SK-N-SH (cell line): ENCODE data around the gene HIPK2. TPM values are rescaled to one million over a fixed set of nuclear protein-coding genes. Genes with fewer than 3 reads are reported as not detected.

Experiments
- CTCF ChIA-PET: fragments of 300-600, 350-600 bp; formaldehyde crosslinking; extraction: SDS; loops from one replicate; lab custom pipeline; 2021; lab: Yijun Ruan, JAX
- POLR2A ChIA-PET: fragments of 350-600 bp; sonication (Branson Sonifier 250); formaldehyde crosslinking; extraction: SDS; loops from one replicate; lab custom pipeline; 2020; ENCODE audit warnings: antibody characterized with exemption, inconsistent platforms; lab: Yijun Ruan, JAX
- DNase-seq: peaks from one replicate; pipeline ENCODE4 v3.0.0; 2012
- H2AFZ ChIP-seq: fragments of 200-600 bp; sonication (generic); 2 replicates; pipeline ENCODE4 v1.8.1; 2016; ENCODE audit warnings: antibody characterized with exemption, mild to moderate bottlenecking, low read depth
- H3F3A ChIP-seq: fragments of 200-600 bp; sonication (generic); replicated peaks from 2 replicates; pipeline ENCODE3; 2016; ENCODE audit warnings: antibody characterized with exemption, mild to moderate bottlenecking; ENCODE audit not compliant: insufficient read depth
- H3K27ac ChIP-seq, 2 experiments: fragments of 200-500 bp in 1 of 2; fragments of 200-600 bp in 1 of 2; sonication (Bioruptor generic) in 1 of 2; sonication (generic), shearing (Covaris generic) in 1 of 2; 2 replicates each; pipeline versions ENCODE4 v1.5.1 to v1.6.1; 2014 to 2016; ENCODE audit warnings: low read depth in 2 of 2, inconsistent platforms in 1 of 2, low read length in 1 of 2, mild to moderate bottlenecking in 1 of 2, mixed read lengths in 1 of 2
- H3K27me3 ChIP-seq: fragments of 200-600 bp; sonication (generic), shearing (Covaris generic); 2 replicates; pipeline ENCODE4 v1.6.1; 2016; ENCODE audit warnings: mixed run types; ENCODE audit not compliant: insufficient read depth
- H3K36me3 ChIP-seq, 2 experiments: fragments of 200-500 bp in 1 of 2; fragments of 200-600 bp in 1 of 2; sonication (Bioruptor generic) in 1 of 2; sonication (generic) in 1 of 2; replicated peaks in 1 of 2; 2 replicates each; pipeline versions ENCODE3 to v1.5.1; 2014 to 2016; ENCODE audit warnings: low read length in 1 of 2, mild to moderate bottlenecking in 1 of 2; ENCODE audit not compliant: insufficient read depth in 2 of 2, control insufficient read depth in 1 of 2
- H3K4me1 ChIP-seq, 2 experiments: fragments of 200-500 bp in 1 of 2; fragments of 200-600 bp in 1 of 2; sonication (Bioruptor generic) in 1 of 2; sonication (generic), shearing (Covaris generic) in 1 of 2; 2 replicates each; pipeline versions ENCODE4 v1.5.1 to v1.6.1; 2014 to 2016; ENCODE audit warnings: low read depth in 1 of 2, low read length in 1 of 2, mixed run types in 1 of 2; ENCODE audit not compliant: insufficient read depth in 2 of 2, control insufficient read depth in 1 of 2
- H3K4me2 ChIP-seq: fragments of 200-600 bp; sonication (generic), shearing (Covaris generic); 2 replicates; pipeline ENCODE4 v1.6.1; 2017; ENCODE audit warnings: mixed run types
- H3K4me3 ChIP-seq, 2 experiments: fragments of 200-500 bp in 1 of 2; fragments of 200-600 bp in 1 of 2; sonication (Bioruptor generic) in 1 of 2; sonication (generic), shearing (Covaris generic) in 1 of 2; 2 replicates each; pipeline versions ENCODE4 v1.5.1 to v1.8.1; 2014 to 2016; ENCODE audit warnings: low read depth in 2 of 2, inconsistent platforms in 1 of 2, low read length in 1 of 2, mild to moderate bottlenecking in 1 of 2, mixed read lengths in 1 of 2, moderate library complexity in 1 of 2
- H3K79me2 ChIP-seq: fragments of 200-600 bp; sonication (generic); 2 replicates; pipeline ENCODE4 v1.8.1; 2017; ENCODE audit warnings: mild to moderate bottlenecking; ENCODE audit not compliant: insufficient read depth
- H3K9ac ChIP-seq: fragments of 200-600 bp; sonication (generic); 2 replicates; pipeline ENCODE4 v1.6.1; 2017; ENCODE audit warnings: mixed run types
- H3K9me2 ChIP-seq: fragments of 200-600 bp; sonication (generic); 2 replicates; pipeline ENCODE4 v1.6.1; 2017; ENCODE audit warnings: mixed run types
- H3K9me3 ChIP-seq: fragments of 200-600 bp; sonication (generic); 2 replicates; pipeline ENCODE4 v1.6.1; 2017; ENCODE audit warnings: mixed run types, mild to moderate bottlenecking, moderate library complexity
- H4K20me1 ChIP-seq: fragments of 200-600 bp; sonication (generic); 2 replicates; pipeline ENCODE4 v1.6.1; 2017; ENCODE audit warnings: mild to moderate bottlenecking, mixed run types; ENCODE audit not compliant: insufficient read depth
- GABPA ChIP-seq: IDR thresholded peaks from 2 replicates; pipeline ENCODE4 v1.4.0; 2012; ENCODE audit warnings: low read depth, mild to moderate bottlenecking
- RAD21 ChIP-seq: IDR thresholded peaks from 2 replicates; pipeline ENCODE4 v1.6.1; 2012; ENCODE audit warnings: mild to moderate bottlenecking, low read length
- RCOR1 ChIP-seq: fragments of 150-350 bp; IDR thresholded peaks from 2 replicates; pipeline ENCODE4 v1.6.1; 2017; ENCODE audit warnings: antibody characterized with exemption, low read length
- RFX5 ChIP-seq: IDR thresholded peaks from 2 replicates; pipeline ENCODE4 v1.6.1; 2012; ENCODE audit warnings: mild to moderate bottlenecking, improper control_type of control experiment, low read length
- RXRA ChIP-seq: IDR thresholded peaks from 2 replicates; pipeline ENCODE4 v1.4.0; 2012; ENCODE audit warnings: low read depth, mild to moderate bottlenecking, borderline replicate concordance
- WGBS: methylation state at CpG from one replicate; pipeline ENCODE4 v1.1.6; 2017; ENCODE audit warnings: low lambda C conversion rate; 5-methylcytosine and 5-hydroxymethylcytosine counted together
- polyA plus RNA-seq, 3 experiments: library from polyadenylated mRNA; depleted of rRNA; stranded (reverse); fragments of >200 nt; gene quantifications; 2 replicates each; pipeline ENCODE4 v1.2.3, GENCODE V29; 2012
- TF ChIP-seq, protein P1 (sequence below): fragments of 150-350 bp; IDR thresholded peaks from 2 replicates; pipeline ENCODE4 v1.6.1; 2016; ENCODE audit warnings: mild to moderate bottlenecking, low read depth, low read length

HIPK2 gene
- polyA plus RNA-seq, 1 of the 3 experiments (the other 2 are of a cell fraction), result 14.2 TPM

DNA sequence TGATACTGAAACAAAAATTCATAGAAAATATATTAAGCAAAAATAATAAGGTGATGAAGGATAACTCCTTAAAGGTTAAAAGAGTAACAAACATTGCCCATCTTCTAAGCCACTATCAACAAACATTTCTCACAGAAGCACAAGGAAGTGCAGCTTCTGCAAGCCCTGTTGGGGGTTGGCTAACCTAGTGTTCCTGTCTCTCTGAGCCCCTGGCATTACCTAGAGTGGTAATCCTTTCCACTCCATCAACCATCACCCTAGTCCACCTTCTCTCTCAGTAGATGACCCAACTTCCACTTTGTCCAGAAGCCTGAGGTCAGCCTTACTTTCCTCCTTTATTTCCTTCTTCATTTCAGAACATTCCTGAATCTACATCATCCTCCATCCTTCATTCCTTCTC lies 59.7 kb downstream of the HIPK2 start:
- no peaks in the 10 kb centered on the region for H3K9me3 ChIP-seq
- H3K79me2 ChIP-seq, result peaks cover 90% of the 10 kb centered on the region
- no peak overlapping the region for H3K27ac ChIP-seq
- no peak overlapping the region for H3K4me3 ChIP-seq
- no peak overlapping the region for H2AFZ ChIP-seq
- H4K20me1 ChIP-seq, result peaks cover 88% of the 10 kb centered on the region
- peaks cover 13 to 31% of the 10 kb centered on the region in 2 experiments for H3K36me3 ChIP-seq
- DNase-seq, result no peak
- no peaks in the 10 kb centered on the region for H3K27me3 ChIP-seq
- H3K4me1 ChIP-seq, result peaks cover 0 to 6% of the 10 kb centered on the region in 2 experiments; a peak in 1 of 4 replicates
- no peaks in the 10 kb centered on the region for H3F3A ChIP-seq
- no peak overlapping the region for H3K9ac ChIP-seq
- no peaks in the 10 kb centered on the region for H3K9me2 ChIP-seq
- no peak overlapping the region for H3K4me2 ChIP-seq
- ChIA-PET POLR2A (no interaction called here), CTCF (no interaction called here)
- TF ChIP-seq, protein P1, sequence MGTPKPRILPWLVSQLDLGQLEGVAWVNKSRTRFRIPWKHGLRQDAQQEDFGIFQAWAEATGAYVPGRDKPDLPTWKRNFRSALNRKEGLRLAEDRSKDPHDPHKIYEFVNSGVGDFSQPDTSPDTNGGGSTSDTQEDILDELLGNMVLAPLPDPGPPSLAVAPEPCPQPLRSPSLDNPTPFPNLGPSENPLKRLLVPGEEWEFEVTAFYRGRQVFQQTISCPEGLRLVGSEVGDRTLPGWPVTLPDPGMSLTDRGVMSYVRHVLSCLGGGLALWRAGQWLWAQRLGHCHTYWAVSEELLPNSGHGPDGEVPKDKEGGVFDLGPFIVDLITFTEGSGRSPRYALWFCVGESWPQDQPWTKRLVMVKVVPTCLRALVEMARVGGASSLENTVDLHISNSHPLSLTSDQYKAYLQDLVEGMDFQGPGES, result no peak
- no peak for TF ChIP-seq RFX5

DNA sequence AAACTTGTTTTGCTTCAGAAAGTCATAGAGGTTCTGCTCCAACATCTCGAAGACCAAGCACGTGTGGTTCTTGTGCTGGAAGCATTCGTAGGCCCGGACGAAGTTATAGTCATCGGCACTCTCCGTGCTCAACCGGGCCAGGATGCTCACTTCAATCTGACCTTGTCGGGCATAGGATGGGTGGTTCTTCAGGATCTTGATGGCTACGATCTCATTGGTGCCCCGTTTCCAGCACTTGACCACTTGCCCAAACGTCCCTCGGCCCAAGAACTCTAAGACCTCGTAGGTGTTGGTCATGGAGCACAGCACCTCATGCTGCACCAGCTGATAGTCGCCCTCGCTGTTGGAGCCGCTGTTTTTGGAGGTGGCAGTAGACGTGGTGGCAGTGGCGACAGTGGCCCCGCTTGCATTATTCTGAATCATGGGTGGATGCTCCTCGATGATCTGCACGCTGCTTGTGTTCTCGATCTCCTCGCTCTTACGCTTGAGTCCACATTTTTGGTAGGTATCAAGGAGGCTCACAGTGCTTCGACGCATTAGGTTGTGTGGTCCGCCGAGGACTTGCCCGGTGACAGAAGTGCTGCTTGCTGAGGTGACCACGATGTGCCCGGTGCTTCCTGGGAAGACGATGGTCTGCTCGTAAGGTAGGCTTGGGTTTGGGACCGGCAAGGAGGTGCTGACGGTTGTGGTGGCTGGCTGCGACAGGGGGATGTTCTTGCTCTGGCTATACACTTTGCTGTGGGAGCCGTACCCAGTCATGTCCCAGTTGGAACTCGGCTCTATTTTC lies 61.4 kb downstream of the HIPK2 start:
- POLR2A ChIA-PET, result no interaction called here
- H3K4me1 ChIP-seq, result peaks cover 0 to 4% of the 10 kb centered on the region in 2 experiments; a peak in 1 of 4 replicates
- H3K27me3 ChIP-seq, result no peaks in the 10 kb centered on the region
- no peak overlapping the region for H3K9ac ChIP-seq
- no peak overlapping the region for H3K4me2 ChIP-seq
- peaks cover 90% of the 10 kb centered on the region for H3K79me2 ChIP-seq
- CTCF ChIA-PET, result no interaction called here
- H3K9me2 ChIP-seq, result no peaks in the 10 kb centered on the region
- H3F3A ChIP-seq, result no peaks in the 10 kb centered on the region
- H3K9me3 ChIP-seq, result no peaks in the 10 kb centered on the region
- peaks cover 86% of the 10 kb centered on the region for H4K20me1 ChIP-seq
- H3K27ac ChIP-seq, result no peak overlapping the region
- no peak overlapping the region for H2AFZ ChIP-seq
- no peak overlapping the region for H3K4me3 ChIP-seq
- WGBS, result 95% methylated on average over 38 of the region's 39 CpGs
- no peak for DNase-seq
- H3K36me3 ChIP-seq, result peaks cover 18 to 41% of the 10 kb centered on the region in 2 experiments
- no peak for TF ChIP-seq GABPA
- no peak for TF ChIP-seq RAD21
- TF ChIP-seq, all 33 proteins: peak for 0

DNA sequence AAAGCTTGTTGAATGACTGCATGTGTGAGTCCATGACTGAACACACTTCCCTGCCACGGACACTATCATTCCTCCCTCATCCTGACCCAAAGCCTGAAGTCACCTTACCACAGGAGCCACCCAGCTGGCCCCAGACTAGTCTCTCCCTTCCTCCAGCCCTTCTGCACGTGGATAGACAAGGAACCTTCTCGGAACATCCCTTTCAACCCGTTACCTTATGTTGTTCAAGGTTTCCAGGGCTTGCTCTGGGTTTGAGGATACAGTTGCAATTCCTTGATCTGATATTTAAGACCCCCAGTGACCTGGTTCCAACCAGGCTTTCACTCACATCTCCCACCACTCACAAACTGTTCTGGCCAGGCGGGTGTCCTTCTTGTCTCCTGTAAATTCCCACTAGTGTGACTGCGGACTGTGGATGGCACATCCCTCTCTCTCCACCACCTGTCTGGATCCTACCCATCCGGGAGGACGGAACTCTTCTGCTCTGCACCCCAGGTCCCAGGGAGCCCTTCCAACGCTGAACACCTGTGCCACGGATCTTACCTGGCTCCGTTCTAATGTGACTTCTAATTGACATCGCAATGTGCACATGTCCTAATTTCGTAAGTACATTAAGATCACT lies 62.5 kb downstream of the HIPK2 start:
- H2AFZ ChIP-seq, result no peak overlapping the region
- no peaks in the 10 kb centered on the region for H3F3A ChIP-seq
- peaks cover 90% of the 10 kb centered on the region for H3K79me2 ChIP-seq
- 91% methylated on average over 13 of the region's 13 CpGs for WGBS
- POLR2A ChIA-PET, result no interaction called here
- no peak overlapping the region for H3K9ac ChIP-seq
- no peaks in the 10 kb centered on the region; a peak in 2 of 4 replicates for H3K4me1 ChIP-seq
- H3K4me3 ChIP-seq, result no peak overlapping the region
- peaks cover 25 to 41% of the 10 kb centered on the region in 2 experiments for H3K36me3 ChIP-seq
- CTCF ChIA-PET, result interaction anchor here (0.6 kb wide), 2 partner anchors 37 to 356 kb away, joined by 3 read pairs; no protein-coding TSS in a partner anchor
- no peaks in the 10 kb centered on the region for H3K27me3 ChIP-seq
- no peak for DNase-seq
- no peak for TF ChIP-seq RXRA
- TF ChIP-seq RCOR1, result no peak
- TF ChIP-seq, all 33 proteins: peak for 0
- H3K4me2 ChIP-seq, result no peak overlapping the region
- H3K27ac ChIP-seq, result no peak overlapping the region
- H3K9me3 ChIP-seq, result no peaks in the 10 kb centered on the region
- no peaks in the 10 kb centered on the region for H3K9me2 ChIP-seq
- peaks cover 86% of the 10 kb centered on the region for H4K20me1 ChIP-seq
